B cell (primary cell): ENCODE measurements around the gene ZNF804B. TPM values are rescaled to one million over a fixed set of nuclear protein-coding genes. Genes with fewer than 3 reads are reported as not detected.

Experiments
- ATAC-seq: fragments of 200-7000 bp; cut with Tn5 transposase; one replicate; pipeline ENCODE4 v1.10.0; 2021; ENCODE audit warnings: low read depth, mild to moderate bottlenecking, moderate number of reproducible peaks, moderate library complexity
- CTCF ChIA-PET: fragments of 350-600 bp; sonication (Branson Sonifier 250); formaldehyde crosslinking; loops from one replicate; lab custom pipeline; 2021; ENCODE audit warnings: antibody characterized with exemption, inconsistent platforms; lab: Charles Lee
- POLR2A ChIA-PET: fragments of 350-600 bp; sonication (Branson Sonifier 250); formaldehyde crosslinking; loops from one replicate; lab custom pipeline; 2021; ENCODE audit warnings: antibody characterized with exemption; lab: Charles Lee
- DNase-seq: peaks from one replicate; pipeline ENCODE4 v3.0.0; 2013
- H2AFZ ChIP-seq: 2 replicates; pipeline ENCODE4 v1.6.1; 2012; ENCODE audit warnings: mild to moderate bottlenecking, low read depth, low read length; ENCODE audit not compliant: insufficient read depth, poor library complexity, severe bottlenecking
- H3K27ac ChIP-seq, 2 donors: 1 replicate in 1 of 2; 2 replicates in 1 of 2; pipeline ENCODE4 v1.5.1; 2012 to 2013; ENCODE audit warnings: low read length in 2 of 2, mild to moderate bottlenecking in 2 of 2, moderate library complexity in 1 of 2
- H3K27me3 ChIP-seq, 4 experiments: fragments of 200-600 bp in 1 of 4; sonication (generic) in 1 of 4; replicated peaks in 1 of 4; 1 replicate in 2 of 4; 2 replicates in 2 of 4; pipeline versions ENCODE4 v1.6.1 to v1.7.0; 2013 to 2016; ENCODE audit warnings: low read length in 3 of 4, mild to moderate bottlenecking in 2 of 4, mixed read lengths in 1 of 4, moderate library complexity in 1 of 4; ENCODE audit not compliant: insufficient read depth in 4 of 4, control insufficient read depth in 3 of 4; ENCODE audit errors: control extremely low read depth in 1 of 4
- H3K36me3 ChIP-seq, 2 experiments: replicated peaks in 1 of 2; 1 replicate in 1 of 2; 2 replicates in 1 of 2; pipeline versions ENCODE4 v1.6.1 to v1.7.1; 2013; ENCODE audit warnings: low read length in 1 of 2; ENCODE audit not compliant: insufficient read depth in 2 of 2, control insufficient read depth in 1 of 2; ENCODE audit errors: control extremely low read depth in 1 of 2, extremely low read depth in 1 of 2
- H3K4me1 ChIP-seq, 2 donors: fragments of 200-600 bp in 1 of 2; sonication (generic) in 1 of 2; 1 replicate in 1 of 2; 2 replicates in 1 of 2; pipeline versions ENCODE4 v1.5.1 to v1.6.1; 2013 to 2017; ENCODE audit warnings: low read length in 2 of 2; ENCODE audit not compliant: control insufficient read depth in 2 of 2, insufficient read depth in 2 of 2
- H3K4me2 ChIP-seq: replicated peaks from 2 replicates; pipeline ENCODE3; 2012; ENCODE audit warnings: mild to moderate bottlenecking, low read depth, low read length; ENCODE audit not compliant: poor library complexity, severe bottlenecking
- H3K4me3 ChIP-seq, 5 experiments: fragments of 200-600 bp in 1 of 5; sonication (generic) in 1 of 5; 1 replicate in 3 of 5; 2 replicates in 2 of 5; pipeline versions ENCODE4 v1.5.1 to v1.7.0; 2011 to 2016; ENCODE audit warnings: low read length in 4 of 5, mild to moderate bottlenecking in 4 of 5, low read depth in 2 of 5, control low read depth in 1 of 5, moderate library complexity in 1 of 5; ENCODE audit not compliant: insufficient read depth in 1 of 5; ENCODE audit errors: control extremely low read depth in 1 of 5, extremely low read depth in 1 of 5
- H3K79me2 ChIP-seq: fragments of 200-600 bp; sonication (generic); one replicate; pipeline ENCODE4 v1.6.0; 2016; ENCODE audit warnings: low read length; ENCODE audit not compliant: control insufficient read depth, insufficient read depth
- H3K9ac ChIP-seq: fragments of 200-600 bp; sonication (generic); 2 replicates; pipeline ENCODE4 v1.6.1; 2017; ENCODE audit warnings: mild to moderate bottlenecking, low read length, moderate library complexity
- H3K9me3 ChIP-seq, 3 donors: one replicate each; pipeline versions ENCODE4 v1.6.1 to v1.7.1; 2013; ENCODE audit warnings: low read length in 2 of 3; ENCODE audit not compliant: control insufficient read depth in 2 of 3, insufficient read depth in 1 of 3; ENCODE audit errors: control extremely low read depth in 1 of 3
- H4K20me1 ChIP-seq: 2 replicates; pipeline ENCODE4 v1.6.0; 2012; ENCODE audit warnings: mild to moderate bottlenecking, low read length; ENCODE audit not compliant: insufficient read depth, control insufficient read depth, poor library complexity, severe bottlenecking
- H3K27ac Mint-ChIP-seq: one replicate; pipeline ENCODE4 v1.8.0; 2021; ENCODE audit warnings: mixed read lengths
- H3K27me3 Mint-ChIP-seq: one replicate; pipeline ENCODE4 v1.8.0; 2021; ENCODE audit warnings: mixed read lengths
- H3K4me1 Mint-ChIP-seq: one replicate; pipeline ENCODE4 v1.8.0; 2021; ENCODE audit warnings: mixed read lengths
- H3K4me3 Mint-ChIP-seq: one replicate; pipeline ENCODE4 v1.8.0; 2021; ENCODE audit warnings: mixed read lengths
- H3K9me3 Mint-ChIP-seq: one replicate; pipeline ENCODE4 v1.8.0; 2022; ENCODE audit warnings: mixed read lengths; ENCODE audit not compliant: insufficient read depth
- CTCF ChIP-seq: fragments of 200-600 bp; IDR thresholded peaks from one replicate; pipeline ENCODE4 v1.8.0; 2022; ENCODE audit warnings: antibody characterized with exemption, mild to moderate bottlenecking
- EZH2 ChIP-seq: IDR thresholded peaks from 2 replicates; pipeline ENCODE4 v1.6.1; 2012; ENCODE audit warnings: borderline replicate concordance, low read depth, mild to moderate bottlenecking, moderate library complexity, low read length; ENCODE audit not compliant: insufficient read depth, poor library complexity, severe bottlenecking
- WGBS: methylation state at CpG from one replicate; pipeline ENCODE4 v1.1.5; 2013; ENCODE audit warnings: missing lambda C conversion rate; ENCODE audit not compliant: insufficient coverage; 5-methylcytosine and 5-hydroxymethylcytosine counted together
- intact Hi-C: fragments of 100-400 bp; cut with micrococcal nuclease; formaldehyde crosslinking; loops from one replicate; pipeline ENCODE4 v1.10.0; 2022
- polyA plus RNA-seq: library from polyadenylated mRNA; depleted of rRNA; stranded (reverse); fragments of >200 nt; gene quantifications from 2 replicates; pipeline ENCODE4 v1.2.3, GENCODE V29; 2012
- total RNA-seq, 2 donors: library from RNA; stranded (reverse); fragments of 120-200 nt in 1 of 2; gene quantifications; 1 replicate in 1 of 2; 2 replicates in 1 of 2; pipeline versions ENCODE4 v1.2.3 to v1.2.4, GENCODE V29; 2013 to 2022

The ZNF804B gene
- total and polyA plus RNA-seq, 2 donors (not counting 1 experiment from before 2014, with no cell fraction given), result not detected

GRCh38 chr7:89264126-89264525 is 504.6 kb downstream of the ZNF804B start:
- H3K79me2 ChIP-seq, result no peaks in the 10 kb centered on the region
- ATAC-seq (no peak), DNase-seq (no peak)
- H4K20me1 ChIP-seq, result no peaks in the 10 kb centered on the region
- H3K36me3 ChIP-seq, result no peaks in the 10 kb centered on the region
- H3K9ac ChIP-seq, result no peak overlapping the region
- WGBS, result 96% methylated on average over 3 of the region's 4 CpGs
- no peak overlapping the region for H3K4me2 ChIP-seq
- no peaks in the 10 kb centered on the region for H3K9me3 ChIP-seq
- Mint-ChIP-seq H3K4me1 (no peaks in the 10 kb centered on the region), H3K27ac (no peak overlapping the region), H3K9me3 (no peaks in the 10 kb centered on the region), H3K4me3 (no peak overlapping the region), H3K27me3 (no peaks in the 10 kb centered on the region)
- H3K4me1 ChIP-seq, result no peaks in the 10 kb centered on the region
- H3K27me3 ChIP-seq, result no peaks in the 10 kb centered on the region
- no peak overlapping the region for H3K4me3 ChIP-seq
- TF ChIP-seq EZH2, result no peak
- TF ChIP-seq CTCF, result no peak
- CTCF ChIA-PET, result no interaction called here
- POLR2A ChIA-PET, result no interaction called here
- intact Hi-C loops, result no loop called here
- no peak overlapping the region for H3K27ac ChIP-seq
- H2AFZ ChIP-seq, result no peak overlapping the region

GRCh38 chr7:89265631-89266030 is 506.1 kb downstream of the ZNF804B start:
- Mint-ChIP-seq H3K9me3 (no peaks in the 10 kb centered on the region), H3K4me3 (no peak overlapping the region), H3K4me1 (no peaks in the 10 kb centered on the region), H3K27ac (no peak overlapping the region), H3K27me3 (no peaks in the 10 kb centered on the region)
- H3K9ac ChIP-seq, result no peak overlapping the region
- intact Hi-C loops, result no loop called here
- no CpG with 5 or more reads among the region's 2 CpGs for WGBS
- H3K4me2 ChIP-seq, result no peak overlapping the region
- no peaks in the 10 kb centered on the region for H3K4me1 ChIP-seq
- ATAC-seq, result no peak
- H3K27ac ChIP-seq, result no peak overlapping the region
- H2AFZ ChIP-seq, result no peak overlapping the region
- TF ChIP-seq CTCF (no peak), EZH2 (no peak)
- no peaks in the 10 kb centered on the region for H3K9me3 ChIP-seq
- no peaks in the 10 kb centered on the region for H3K79me2 ChIP-seq
- CTCF ChIA-PET, result no interaction called here
- DNase-seq, result no peak
- no peaks in the 10 kb centered on the region for H3K27me3 ChIP-seq
- no peak overlapping the region for H3K4me3 ChIP-seq
- H3K36me3 ChIP-seq, result no peaks in the 10 kb centered on the region
- H4K20me1 ChIP-seq, result no peaks in the 10 kb centered on the region
- POLR2A ChIA-PET, result no interaction called here
